PC-3 (cell line): ENCODE measurements around the gene VGLL3. TPM values are rescaled to one million over a fixed set of nuclear protein-coding genes. Genes with fewer than 3 reads are reported as not detected.
A peak's percentile ranks its signal among the peaks of the same experiment; 100 is the strongest.

Experiments used
- ATAC-seq: fragments of 200-7000 bp; cut with Tn5 transposase; 2 replicates; pipeline ENCODE4 v1.9.1; 2020; ENCODE audit warnings: mild to moderate bottlenecking, moderate library complexity
- BruUV-seq: library from RNA; stranded (reverse); fragments of 400-500 nt; replicated peaks from 2 replicates; lab custom pipeline; 2021; lab: Mats Ljungman, UMichigan
- CTCF ChIA-PET: fragments of 300-600 bp; sonication (Branson Sonifier 250); formaldehyde crosslinking; loops from one replicate; lab custom pipeline; 2022; ENCODE audit warnings: antibody characterized with exemption; lab: Charles Lee
- POLR2A ChIA-PET: fragments of 300-600 bp; sonication (Branson Sonifier 250); formaldehyde crosslinking; loops from one replicate; lab custom pipeline; 2022; ENCODE audit warnings: antibody characterized with exemption; ENCODE audit not compliant: unreplicated experiment; lab: Charles Lee
- DNase-seq: peaks from one replicate; pipeline ENCODE4 v3.0.0-alpha.2; 2015
- H2AFZ ChIP-seq: fragments of 300-600 bp; sonication (generic); 2 replicates; pipeline ENCODE4 v1.6.0; 2016; ENCODE audit warnings: antibody characterized with exemption, low read length
- H3F3A ChIP-seq: fragments of 300-600 bp; sonication (generic); one replicate; pipeline ENCODE4 v1.6.0; 2017; ENCODE audit warnings: antibody characterized with exemption, low read length, control low read depth, mild to moderate bottlenecking; ENCODE audit not compliant: unreplicated experiment
- H3K27ac ChIP-seq: fragments of 300-600 bp; sonication (generic); 2 replicates; pipeline ENCODE4 v1.5.1; 2016; ENCODE audit warnings: mild to moderate bottlenecking, low read length
- H3K27me3 ChIP-seq: fragments of 300-600 bp; sonication (generic); 2 replicates; pipeline ENCODE4 v1.6.1; 2016; ENCODE audit warnings: low read length, mixed read lengths
- H3K36me3 ChIP-seq: fragments of 300-600 bp; sonication (generic); 2 replicates; pipeline ENCODE4 v1.6.1; 2016; ENCODE audit warnings: low read depth, mixed run types, low read length, mixed read lengths
- H3K4me1 ChIP-seq: fragments of 300-600 bp; sonication (generic); 2 replicates; pipeline ENCODE4 v1.5.1; 2016; ENCODE audit warnings: low read length; ENCODE audit not compliant: insufficient read depth
- H3K4me2 ChIP-seq: fragments of 300-600 bp; sonication (generic); 2 replicates; pipeline ENCODE4 v1.6.0; 2016; ENCODE audit warnings: low read length
- H3K4me3 ChIP-seq: fragments of 300-600 bp; sonication (generic); 2 replicates; pipeline ENCODE4 v1.5.1; 2016; ENCODE audit warnings: mild to moderate bottlenecking, low read length, mixed read lengths
- H3K79me2 ChIP-seq: fragments of 300-600 bp; sonication (generic); 2 replicates; pipeline ENCODE4 v1.6.1; 2017; ENCODE audit warnings: low read length, mixed read lengths
- H3K9ac ChIP-seq: fragments of 300-600 bp; sonication (generic); 2 replicates; pipeline ENCODE4 v1.6.0; 2016; ENCODE audit warnings: mild to moderate bottlenecking, low read length
- H3K9me2 ChIP-seq: fragments of 300-600 bp; sonication (generic); replicated peaks from 2 replicates; pipeline ENCODE4 v1.6.1; 2016; ENCODE audit warnings: mixed run types, low read length, mixed read lengths
- H3K9me3 ChIP-seq: fragments of 300-600 bp; sonication (generic); 2 replicates; pipeline ENCODE4 v1.6.1; 2016; ENCODE audit warnings: low read length, mixed read lengths
- H4K20me1 ChIP-seq: fragments of 300-600 bp; sonication (generic); 2 replicates; pipeline ENCODE4 v1.6.1; 2016; ENCODE audit warnings: low read length, mixed read lengths
- EZH2 ChIP-seq: fragments of 300-600 bp; sonication (generic); IDR thresholded peaks from one replicate; pipeline ENCODE4 v1.6.1; 2017; ENCODE audit warnings: antibody characterized with exemption, mild to moderate bottlenecking, low read length; ENCODE audit not compliant: unreplicated experiment
- EZH2phosphoT487 ChIP-seq: fragments of 300-600 bp; sonication (generic); IDR thresholded peaks from 2 replicates; pipeline ENCODE4 v1.6.1; 2018; ENCODE audit warnings: mild to moderate bottlenecking, antibody characterized with exemption, low read length, borderline replicate concordance
- intact Hi-C: fragments of 100-400 bp; cut with micrococcal nuclease; formaldehyde crosslinking; loops from 2 replicates; pipeline ENCODE4 v1.9.0; 2023
- total RNA-seq: library from RNA; depleted of rRNA; stranded (reverse); fragments of >200 nt; gene quantifications from 2 replicates; pipeline ENCODE4 v1.2.3, GENCODE V29; 2014
- TF ChIP-seq, protein P1 (sequence below): fragments of 300-600 bp; sonication (generic); conservative IDR thresholded peaks from 2 replicates; pipeline ENCODE4 v1.5.1; 2017; ENCODE audit warnings: antibody characterized with exemption, low read depth, mild to moderate bottlenecking, low read length

The VGLL3 gene
- total RNA-seq, 1 experiment from 2014 or later: 1.3 TPM

DNA sequence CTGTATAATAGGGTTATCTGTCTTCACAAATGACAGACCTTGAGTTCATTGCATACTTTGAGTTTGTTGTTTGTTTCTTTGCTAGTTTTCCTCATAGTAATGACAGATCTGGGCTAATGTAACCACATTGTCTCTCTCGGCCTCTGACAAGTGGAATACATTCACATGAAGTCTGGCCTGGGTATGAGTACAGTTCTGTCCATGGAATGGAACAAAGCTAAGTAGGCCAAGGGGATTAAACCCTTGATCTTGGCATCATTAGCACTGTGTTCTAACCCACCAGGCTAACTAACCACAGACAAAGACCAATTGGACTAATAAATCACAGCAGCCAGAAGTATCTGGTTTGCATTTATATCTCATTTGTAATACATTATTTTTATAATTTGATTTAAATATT lies 7.6 kb upstream of the VGLL3 start:
- intact Hi-C loops: no loop called here
- CTCF ChIA-PET: no interaction called here
- ATAC-seq (no peak), DNase-seq (no peak)
- Histone ChIP-seq H3K36me3 (no peaks in the 10 kb centered on the region), H3K4me1 (peaks cover 26% of the 10 kb centered on the region), H3K27me3 (no peaks in the 10 kb centered on the region), H3K9me2 (no peaks in the 10 kb centered on the region), H3F3A (no peaks in the 10 kb centered on the region), H3K79me2 (no peaks in the 10 kb centered on the region), H3K27ac (no peak overlapping the region), H4K20me1 (no peaks in the 10 kb centered on the region), H2AFZ (no peak overlapping the region), H3K4me2 (no peak overlapping the region), H3K9ac (no peak overlapping the region), H3K9me3 (no peaks in the 10 kb centered on the region), H3K4me3 (no peak overlapping the region)
- POLR2A ChIA-PET: no interaction called here
- no TSS peak for BruUV-seq
- TF ChIP-seq EZH2 (no peak), EZH2phosphoT487 (no peak)
- TF ChIP-seq, protein P1, sequence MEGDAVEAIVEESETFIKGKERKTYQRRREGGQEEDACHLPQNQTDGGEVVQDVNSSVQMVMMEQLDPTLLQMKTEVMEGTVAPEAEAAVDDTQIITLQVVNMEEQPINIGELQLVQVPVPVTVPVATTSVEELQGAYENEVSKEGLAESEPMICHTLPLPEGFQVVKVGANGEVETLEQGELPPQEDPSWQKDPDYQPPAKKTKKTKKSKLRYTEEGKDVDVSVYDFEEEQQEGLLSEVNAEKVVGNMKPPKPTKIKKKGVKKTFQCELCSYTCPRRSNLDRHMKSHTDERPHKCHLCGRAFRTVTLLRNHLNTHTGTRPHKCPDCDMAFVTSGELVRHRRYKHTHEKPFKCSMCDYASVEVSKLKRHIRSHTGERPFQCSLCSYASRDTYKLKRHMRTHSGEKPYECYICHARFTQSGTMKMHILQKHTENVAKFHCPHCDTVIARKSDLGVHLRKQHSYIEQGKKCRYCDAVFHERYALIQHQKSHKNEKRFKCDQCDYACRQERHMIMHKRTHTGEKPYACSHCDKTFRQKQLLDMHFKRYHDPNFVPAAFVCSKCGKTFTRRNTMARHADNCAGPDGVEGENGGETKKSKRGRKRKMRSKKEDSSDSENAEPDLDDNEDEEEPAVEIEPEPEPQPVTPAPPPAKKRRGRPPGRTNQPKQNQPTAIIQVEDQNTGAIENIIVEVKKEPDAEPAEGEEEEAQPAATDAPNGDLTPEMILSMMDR: no peak

DNA sequence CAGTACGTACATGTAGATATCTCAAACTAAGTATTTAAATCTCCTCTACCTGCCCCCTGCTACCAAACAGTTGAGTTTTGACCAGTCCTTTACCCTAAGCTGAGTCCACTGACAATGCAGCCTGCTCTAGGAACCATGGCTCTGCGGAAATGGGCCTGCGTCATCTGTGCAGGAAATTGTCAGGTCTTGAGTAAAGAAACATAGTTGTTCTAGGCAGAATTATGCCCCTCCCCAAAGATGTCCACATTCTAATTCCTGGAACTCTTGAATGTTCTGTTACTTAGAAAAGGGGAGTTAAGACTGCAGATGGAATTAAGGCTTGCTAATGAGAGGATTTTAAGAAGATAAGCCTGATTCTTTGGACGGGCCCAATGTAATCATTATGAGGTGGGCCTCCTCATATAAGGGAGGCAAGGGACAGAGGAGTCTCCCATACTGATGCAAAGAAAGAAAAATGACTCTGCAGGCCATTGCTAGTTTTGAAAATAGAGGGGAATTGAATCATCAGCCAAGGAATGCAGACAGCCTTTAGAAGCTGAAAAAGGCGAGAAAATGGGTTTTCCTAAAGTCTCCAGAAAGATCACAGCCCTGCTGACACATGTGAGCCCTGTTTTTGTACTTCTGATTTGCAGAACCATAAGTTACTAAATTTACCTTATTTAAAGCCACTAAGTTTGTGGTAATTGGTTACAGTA lies 5.5 kb upstream of the VGLL3 start:
- DNase-seq (no peak), ATAC-seq (no peak)
- Histone ChIP-seq H3K27ac (no peak overlapping the region), H2AFZ (no peak overlapping the region), H3F3A (no peaks in the 10 kb centered on the region), H3K9me2 (no peaks in the 10 kb centered on the region), H3K36me3 (no peaks in the 10 kb centered on the region), H3K4me3 (no peak overlapping the region), H3K9me3 (no peaks in the 10 kb centered on the region), H3K4me2 (no peak overlapping the region), H3K9ac (no peak overlapping the region), H3K4me1 (peaks cover 41% of the 10 kb centered on the region), H3K27me3 (no peaks in the 10 kb centered on the region), H4K20me1 (no peaks in the 10 kb centered on the region), H3K79me2 (no peaks in the 10 kb centered on the region)
- TF ChIP-seq, protein P1: no peak
- TF ChIP-seq EZH2 (no peak), EZH2phosphoT487 (no peak)
- ChIA-PET POLR2A (no interaction called here), CTCF (no interaction called here)
- BruUV-seq: no TSS peak
- intact Hi-C loops: no loop called here

DNA sequence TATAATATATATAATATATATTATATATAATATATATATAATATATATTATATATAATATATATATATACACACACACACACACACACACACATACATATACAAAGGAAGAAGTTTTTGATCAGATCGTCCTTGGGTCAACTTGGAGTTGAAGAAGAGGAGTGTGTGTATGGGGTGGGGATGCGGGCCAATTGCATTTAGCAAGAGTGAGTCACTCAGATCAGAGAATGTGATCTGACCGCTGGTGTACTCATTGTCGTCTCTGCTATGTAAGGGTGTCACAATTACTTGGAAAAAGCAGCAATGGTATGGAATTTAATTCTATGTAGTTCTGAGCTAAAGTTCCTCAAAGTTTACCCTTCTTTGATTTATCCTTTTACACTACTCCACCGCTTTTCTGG lies 4.6 kb upstream of the VGLL3 start:
- Histone ChIP-seq H3K9me2 (no peaks in the 10 kb centered on the region), H3K27ac (no peak overlapping the region), H4K20me1 (no peaks in the 10 kb centered on the region), H3K4me3 (no peak overlapping the region), H3K79me2 (no peaks in the 10 kb centered on the region), H3K27me3 (no peaks in the 10 kb centered on the region), H3K9me3 (no peaks in the 10 kb centered on the region), H3K36me3 (no peaks in the 10 kb centered on the region), H3K4me2 (peak overlapping the region; percentile 24; the same call in 1 of the 2 replicates), H3K4me1 (peaks cover 41% of the 10 kb centered on the region), H3K9ac (no peak overlapping the region), H2AFZ (no peak overlapping the region), H3F3A (no peaks in the 10 kb centered on the region)
- ATAC-seq (peak; percentile 27; the same call in 1 of the 2 replicates), DNase-seq (peak; percentile 84)
- intact Hi-C loops: no loop called here
- POLR2A ChIA-PET: no interaction called here
- no peak for TF ChIP-seq EZH2phosphoT487
- no peak for TF ChIP-seq EZH2
- TF ChIP-seq, protein P1: no peak
- CTCF ChIA-PET: no interaction called here
- no TSS peak for BruUV-seq
